GM19025 (cell line): Measurements from ENCODE around the gene NLGN4Y.

ENCODE experiments used
- ATAC-seq: cut with Tn5 transposase; IDR thresholded peaks from one replicate; pipeline ENCODE4 v1.9.1; 2021; ENCODE audit warnings: mild to moderate bottlenecking, low read depth, moderate library complexity; ENCODE audit not compliant: unreplicated experiment

The NLGN4Y gene

GRCh38 chrY:14524272-14525231 lies at the start of gene NLGN4Y:
Gene NLGN4Y (plus strand): TSS chrY:14524529. CDS start chrY:14622120, 97,591 bp downstream.
- peak; percentile 55 for ATAC-seq

GRCh38 chrY:14485935-14486334 lies 38.4 kb upstream of the NLGN4Y start:
- no peak for ATAC-seq

- ATAC-seq: no peak
Observed at GRCh38 chrY:14490226-14490625, 34.1 kb upstream of the NLGN4Y start.

- ATAC-seq: no peak
Observed at GRCh38 chrY:14498071-14498470, 26.3 kb upstream of the NLGN4Y start.

- ATAC-seq: no peak
Observed at GRCh38 chrY:14504592-14504991, 19.7 kb upstream of the NLGN4Y start.

GRCh38 chrY:14522379-14522950 lies 1.9 kb upstream of the NLGN4Y start:
- ATAC-seq: no peak

GRCh38 chrY:14523491-14524271 lies 648 bp upstream of the NLGN4Y start:
- ATAC-seq: peak; percentile 1

GRCh38 chrY:14525315-14525714 lies 986 bp downstream of the NLGN4Y start:
- ATAC-seq: no peak

GRCh38 chrY:14528361-14528760 lies 4.0 kb downstream of the NLGN4Y start:
- no peak for ATAC-seq

- ATAC-seq: no peak
Observed at GRCh38 chrY:14536703-14537102, 12.4 kb downstream of the NLGN4Y start.

- ATAC-seq: no peak
Observed at GRCh38 chrY:14543506-14543905, 19.2 kb downstream of the NLGN4Y start.

- no peak for ATAC-seq
Observed at GRCh38 chrY:14581294-14581693, 57.0 kb downstream of the NLGN4Y start.

GRCh38 chrY:14586725-14587124 lies 62.4 kb downstream of the NLGN4Y start:
- no peak for ATAC-seq

GRCh38 chrY:14601372-14601771 lies 77.0 kb downstream of the NLGN4Y start:
- ATAC-seq: no peak

- ATAC-seq: no peak
Observed at GRCh38 chrY:14617625-14618024, 93.3 kb downstream of the NLGN4Y start.

GRCh38 chrY:14618513-14618912 lies 94.2 kb downstream of the NLGN4Y start:
- ATAC-seq: no peak

- ATAC-seq: no peak
Observed at GRCh38 chrY:14628208-14628607, 103.9 kb downstream of the NLGN4Y start.

- ATAC-seq: no peak
Observed at GRCh38 chrY:14631676-14632075, 107.3 kb downstream of the NLGN4Y start.

GRCh38 chrY:14633718-14634117 lies 109.4 kb downstream of the NLGN4Y start:
- ATAC-seq: no peak

GRCh38 chrY:14634954-14635353 lies 110.6 kb downstream of the NLGN4Y start:
- ATAC-seq: no peak

GRCh38 chrY:14637551-14637950 lies 113.2 kb downstream of the NLGN4Y start:
- no peak for ATAC-seq
